A673 (cell line): ENCODE data around the gene ALDOA.

Experiments used
- CTCF ChIP-seq: fragments of 300-800, 200-600 bp; sonication (generic); conservative IDR thresholded peaks from 2 replicates; pipeline ENCODE4 v1.5.1; 2017; ENCODE audit warnings: low read depth, mild to moderate bottlenecking, antibody characterized with exemption, low read length, moderate library complexity, mixed read lengths
- EZH2 ChIP-seq: fragments of 200-600 bp; sonication (generic); IDR thresholded peaks from 2 replicates; pipeline ENCODE4 v1.6.1; 2017; ENCODE audit warnings: borderline replicate concordance, low read depth, mild to moderate bottlenecking, mixed read lengths, antibody characterized with exemption, low read length; ENCODE audit not compliant: poor library complexity, severe bottlenecking

DNA sequence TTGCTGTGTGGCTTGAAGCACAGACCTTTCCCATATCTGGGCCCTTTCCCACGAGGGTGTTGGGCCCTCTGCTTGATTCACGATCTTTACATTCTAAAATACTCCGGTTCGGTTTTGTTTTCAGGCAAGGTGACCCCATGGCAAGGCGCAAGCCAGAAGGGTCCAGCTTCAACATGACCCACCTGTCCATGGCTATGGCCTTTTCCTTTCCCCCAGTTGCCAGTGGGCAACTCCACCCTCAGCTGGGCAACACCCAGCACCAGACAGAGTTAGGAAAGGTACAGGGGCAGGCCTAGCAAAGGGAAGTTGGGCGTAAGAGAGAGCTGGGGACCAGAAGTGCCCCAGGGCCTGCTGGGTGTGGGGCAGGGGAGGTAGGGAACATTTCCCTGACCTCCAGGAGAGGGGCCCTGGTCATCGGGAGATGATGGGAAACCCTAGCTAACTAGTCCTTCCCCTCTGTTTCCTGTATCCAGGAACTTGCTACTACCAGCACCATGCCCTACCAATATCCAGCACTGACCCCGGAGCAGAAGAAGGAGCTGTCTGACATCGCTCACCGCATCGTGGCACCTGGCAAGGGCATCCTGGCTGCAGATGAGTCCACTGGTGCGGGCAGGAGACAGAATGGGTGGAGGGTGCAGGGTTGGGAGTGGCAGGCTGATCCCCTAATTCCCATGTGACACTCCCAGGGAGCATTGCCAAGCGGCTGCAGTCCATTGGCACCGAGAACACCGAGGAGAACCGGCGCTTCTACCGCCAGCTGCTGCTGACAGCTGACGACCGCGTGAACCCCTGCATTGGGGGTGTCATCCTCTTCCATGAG lies 1.4 kb downstream of the ALDOA start:
- TF ChIP-seq CTCF (no peak), EZH2 (no peak)
